B cell (primary cell): ENCODE measurements around the gene LDLRAD1. TPM values are rescaled to one million over a fixed set of nuclear protein-coding genes. Genes with fewer than 3 reads are reported as not detected.

Experiments used
- ATAC-seq: fragments of 200-7000 bp; cut with Tn5 transposase; one replicate; pipeline ENCODE4 v1.10.0; 2021; ENCODE audit warnings: low read depth, mild to moderate bottlenecking, moderate number of reproducible peaks, moderate library complexity
- CTCF ChIA-PET: fragments of 350-600 bp; sonication (Branson Sonifier 250); formaldehyde crosslinking; loops from one replicate; lab custom pipeline; 2021; ENCODE audit warnings: antibody characterized with exemption, inconsistent platforms; lab: Charles Lee
- POLR2A ChIA-PET: fragments of 350-600 bp; sonication (Branson Sonifier 250); formaldehyde crosslinking; loops from one replicate; lab custom pipeline; 2021; ENCODE audit warnings: antibody characterized with exemption; lab: Charles Lee
- DNase-seq: peaks from one replicate; pipeline ENCODE4 v3.0.0; 2013
- H2AFZ ChIP-seq: 2 replicates; pipeline ENCODE4 v1.6.1; 2012; ENCODE audit warnings: mild to moderate bottlenecking, low read depth, low read length; ENCODE audit not compliant: insufficient read depth, poor library complexity, severe bottlenecking
- H3K27ac ChIP-seq, 2 donors: 1 replicate in 1 of 2; 2 replicates in 1 of 2; pipeline ENCODE4 v1.5.1; 2012 to 2013; ENCODE audit warnings: low read length in 2 of 2, mild to moderate bottlenecking in 2 of 2, moderate library complexity in 1 of 2
- H3K27me3 ChIP-seq, 4 experiments: fragments of 200-600 bp in 1 of 4; sonication (generic) in 1 of 4; replicated peaks in 1 of 4; 1 replicate in 2 of 4; 2 replicates in 2 of 4; pipeline versions ENCODE4 v1.6.1 to v1.7.0; 2013 to 2016; ENCODE audit warnings: low read length in 3 of 4, mild to moderate bottlenecking in 2 of 4, mixed read lengths in 1 of 4, moderate library complexity in 1 of 4; ENCODE audit not compliant: insufficient read depth in 4 of 4, control insufficient read depth in 3 of 4; ENCODE audit errors: control extremely low read depth in 1 of 4
- H3K36me3 ChIP-seq, 2 experiments: replicated peaks in 1 of 2; 1 replicate in 1 of 2; 2 replicates in 1 of 2; pipeline versions ENCODE4 v1.6.1 to v1.7.1; 2013; ENCODE audit warnings: low read length in 1 of 2; ENCODE audit not compliant: insufficient read depth in 2 of 2, control insufficient read depth in 1 of 2; ENCODE audit errors: control extremely low read depth in 1 of 2, extremely low read depth in 1 of 2
- H3K4me1 ChIP-seq, 2 donors: fragments of 200-600 bp in 1 of 2; sonication (generic) in 1 of 2; 1 replicate in 1 of 2; 2 replicates in 1 of 2; pipeline versions ENCODE4 v1.5.1 to v1.6.1; 2013 to 2017; ENCODE audit warnings: low read length in 2 of 2; ENCODE audit not compliant: control insufficient read depth in 2 of 2, insufficient read depth in 2 of 2
- H3K4me2 ChIP-seq: replicated peaks from 2 replicates; pipeline ENCODE3; 2012; ENCODE audit warnings: mild to moderate bottlenecking, low read depth, low read length; ENCODE audit not compliant: poor library complexity, severe bottlenecking
- H3K4me3 ChIP-seq, 5 experiments: fragments of 200-600 bp in 1 of 5; sonication (generic) in 1 of 5; 1 replicate in 3 of 5; 2 replicates in 2 of 5; pipeline versions ENCODE4 v1.5.1 to v1.7.0; 2011 to 2016; ENCODE audit warnings: low read length in 4 of 5, mild to moderate bottlenecking in 4 of 5, low read depth in 2 of 5, control low read depth in 1 of 5, moderate library complexity in 1 of 5; ENCODE audit not compliant: insufficient read depth in 1 of 5; ENCODE audit errors: control extremely low read depth in 1 of 5, extremely low read depth in 1 of 5
- H3K79me2 ChIP-seq: fragments of 200-600 bp; sonication (generic); one replicate; pipeline ENCODE4 v1.6.0; 2016; ENCODE audit warnings: low read length; ENCODE audit not compliant: control insufficient read depth, insufficient read depth
- H3K9ac ChIP-seq: fragments of 200-600 bp; sonication (generic); 2 replicates; pipeline ENCODE4 v1.6.1; 2017; ENCODE audit warnings: mild to moderate bottlenecking, low read length, moderate library complexity
- H3K9me3 ChIP-seq, 3 donors: one replicate each; pipeline versions ENCODE4 v1.6.1 to v1.7.1; 2013; ENCODE audit warnings: low read length in 2 of 3; ENCODE audit not compliant: control insufficient read depth in 2 of 3, insufficient read depth in 1 of 3; ENCODE audit errors: control extremely low read depth in 1 of 3
- H4K20me1 ChIP-seq: 2 replicates; pipeline ENCODE4 v1.6.0; 2012; ENCODE audit warnings: mild to moderate bottlenecking, low read length; ENCODE audit not compliant: insufficient read depth, control insufficient read depth, poor library complexity, severe bottlenecking
- H3K27ac Mint-ChIP-seq: one replicate; pipeline ENCODE4 v1.8.0; 2021; ENCODE audit warnings: mixed read lengths
- H3K27me3 Mint-ChIP-seq: one replicate; pipeline ENCODE4 v1.8.0; 2021; ENCODE audit warnings: mixed read lengths
- H3K4me1 Mint-ChIP-seq: one replicate; pipeline ENCODE4 v1.8.0; 2021; ENCODE audit warnings: mixed read lengths
- H3K4me3 Mint-ChIP-seq: one replicate; pipeline ENCODE4 v1.8.0; 2021; ENCODE audit warnings: mixed read lengths
- H3K9me3 Mint-ChIP-seq: one replicate; pipeline ENCODE4 v1.8.0; 2022; ENCODE audit warnings: mixed read lengths; ENCODE audit not compliant: insufficient read depth
- EZH2 ChIP-seq: IDR thresholded peaks from 2 replicates; pipeline ENCODE4 v1.6.1; 2012; ENCODE audit warnings: borderline replicate concordance, low read depth, mild to moderate bottlenecking, moderate library complexity, low read length; ENCODE audit not compliant: insufficient read depth, poor library complexity, severe bottlenecking
- WGBS: methylation state at CpG from one replicate; pipeline ENCODE4 v1.1.5; 2013; ENCODE audit warnings: missing lambda C conversion rate; ENCODE audit not compliant: insufficient coverage; 5-methylcytosine and 5-hydroxymethylcytosine counted together
- intact Hi-C: fragments of 100-400 bp; cut with micrococcal nuclease; formaldehyde crosslinking; loops from one replicate; pipeline ENCODE4 v1.10.0; 2022
- polyA plus RNA-seq: library from polyadenylated mRNA; depleted of rRNA; stranded (reverse); fragments of >200 nt; gene quantifications from 2 replicates; pipeline ENCODE4 v1.2.3, GENCODE V29; 2012
- total RNA-seq, 2 donors: library from RNA; stranded (reverse); fragments of 120-200 nt in 1 of 2; gene quantifications; 1 replicate in 1 of 2; 2 replicates in 1 of 2; pipeline versions ENCODE4 v1.2.3 to v1.2.4, GENCODE V29; 2013 to 2022
- TF ChIP-seq, protein P1 (sequence below): fragments of 200-600 bp; IDR thresholded peaks from one replicate; pipeline ENCODE4 v1.8.0; 2022; ENCODE audit warnings: antibody characterized with exemption, mild to moderate bottlenecking

LDLRAD1 gene
- total and polyA plus RNA-seq, 2 donors (not counting 1 experiment from before 2014, with no cell fraction given) = not detected

DNA sequence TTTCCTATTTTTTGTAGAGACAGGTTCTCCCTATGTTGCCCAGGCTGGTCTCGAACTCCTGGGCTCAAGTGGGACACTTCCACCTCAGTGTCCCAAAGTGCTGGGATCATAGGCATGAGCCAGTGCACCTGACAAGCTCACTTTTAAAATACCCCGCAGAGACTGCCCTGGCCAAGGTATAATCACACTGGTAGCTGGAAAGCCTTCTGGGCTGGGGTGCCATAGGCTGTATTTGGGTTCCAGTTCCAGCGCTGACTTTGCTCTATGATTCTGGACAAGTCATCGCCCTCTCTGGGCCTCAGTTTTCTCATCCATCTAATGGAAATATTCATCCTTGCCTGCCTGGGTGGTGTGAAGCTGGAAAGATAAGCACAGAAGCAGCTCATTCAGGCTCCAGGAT is 10.4 kb downstream of the LDLRAD1 start:
- H4K20me1 ChIP-seq = no peaks in the 10 kb centered on the region
- DNase-seq (no peak), ATAC-seq (no peak)
- H3K9me3 ChIP-seq = peaks cover 0 to 12% (median 0%) of the 10 kb centered on the region in 3 donors
- H3K4me2 ChIP-seq = no peak overlapping the region
- no peaks in the 10 kb centered on the region for H3K4me1 Mint-ChIP-seq
- H3K79me2 ChIP-seq = no peaks in the 10 kb centered on the region
- H3K36me3 ChIP-seq = no peaks in the 10 kb centered on the region
- intact Hi-C loops = no loop called here
- H3K9me3 Mint-ChIP-seq = no peaks in the 10 kb centered on the region
- peaks cover 31% of the 10 kb centered on the region for H3K27me3 Mint-ChIP-seq
- H3K4me3 Mint-ChIP-seq = no peak overlapping the region
- no peak overlapping the region for H3K27ac ChIP-seq
- TF ChIP-seq, protein P1, sequence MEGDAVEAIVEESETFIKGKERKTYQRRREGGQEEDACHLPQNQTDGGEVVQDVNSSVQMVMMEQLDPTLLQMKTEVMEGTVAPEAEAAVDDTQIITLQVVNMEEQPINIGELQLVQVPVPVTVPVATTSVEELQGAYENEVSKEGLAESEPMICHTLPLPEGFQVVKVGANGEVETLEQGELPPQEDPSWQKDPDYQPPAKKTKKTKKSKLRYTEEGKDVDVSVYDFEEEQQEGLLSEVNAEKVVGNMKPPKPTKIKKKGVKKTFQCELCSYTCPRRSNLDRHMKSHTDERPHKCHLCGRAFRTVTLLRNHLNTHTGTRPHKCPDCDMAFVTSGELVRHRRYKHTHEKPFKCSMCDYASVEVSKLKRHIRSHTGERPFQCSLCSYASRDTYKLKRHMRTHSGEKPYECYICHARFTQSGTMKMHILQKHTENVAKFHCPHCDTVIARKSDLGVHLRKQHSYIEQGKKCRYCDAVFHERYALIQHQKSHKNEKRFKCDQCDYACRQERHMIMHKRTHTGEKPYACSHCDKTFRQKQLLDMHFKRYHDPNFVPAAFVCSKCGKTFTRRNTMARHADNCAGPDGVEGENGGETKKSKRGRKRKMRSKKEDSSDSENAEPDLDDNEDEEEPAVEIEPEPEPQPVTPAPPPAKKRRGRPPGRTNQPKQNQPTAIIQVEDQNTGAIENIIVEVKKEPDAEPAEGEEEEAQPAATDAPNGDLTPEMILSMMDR = no peak
- no peak for TF ChIP-seq EZH2
- ChIA-PET POLR2A (no interaction called here), CTCF (no interaction called here)
- no peak overlapping the region for H3K27ac Mint-ChIP-seq
- no peaks in the 10 kb centered on the region for H3K4me1 ChIP-seq
- no peak overlapping the region for H3K4me3 ChIP-seq
- WGBS = 90% methylated on average over 2 of the region's 4 CpGs
- no peak overlapping the region for H2AFZ ChIP-seq
- H3K27me3 ChIP-seq = no peaks in the 10 kb centered on the region
- no peak overlapping the region for H3K9ac ChIP-seq

DNA sequence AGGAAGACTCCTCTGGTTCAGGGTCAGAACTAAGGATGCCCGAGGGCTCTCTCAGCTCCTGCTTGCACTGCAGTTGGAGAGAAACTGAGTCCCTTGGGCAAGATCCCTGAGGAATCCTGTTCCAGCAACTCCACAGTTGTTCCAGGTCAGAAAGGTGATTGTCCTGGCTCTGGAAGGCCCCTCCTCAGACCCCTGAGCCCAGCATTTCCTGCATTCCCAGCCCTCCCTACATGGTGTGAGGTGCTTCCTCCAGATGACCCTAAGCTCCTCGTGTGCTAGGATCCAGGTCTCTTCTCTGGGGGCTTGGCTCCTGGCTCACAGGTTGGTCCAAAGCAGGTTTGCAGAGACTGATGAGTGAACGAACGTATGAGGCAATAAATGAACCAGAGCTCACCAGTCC is 11.5 kb downstream of the LDLRAD1 start:
- Mint-ChIP-seq H3K9me3 (no peaks in the 10 kb centered on the region), H3K27ac (no peak overlapping the region), H3K4me3 (no peak overlapping the region), H3K4me1 (no peaks in the 10 kb centered on the region), H3K27me3 (peaks cover 28% of the 10 kb centered on the region)
- Histone ChIP-seq H3K79me2 (no peaks in the 10 kb centered on the region), H2AFZ (no peak overlapping the region), H3K36me3 (no peaks in the 10 kb centered on the region), H3K9me3 (peaks cover 0 to 12% (median 0%) of the 10 kb centered on the region in 3 donors), H3K27me3 (no peaks in the 10 kb centered on the region), H3K4me1 (no peaks in the 10 kb centered on the region), H3K27ac (no peak overlapping the region), H3K4me3 (no peak overlapping the region), H3K4me2 (no peak overlapping the region), H3K9ac (no peak overlapping the region), H4K20me1 (no peaks in the 10 kb centered on the region)
- ChIA-PET CTCF (no interaction called here), POLR2A (no interaction called here)
- no peak for TF ChIP-seq EZH2
- TF ChIP-seq, protein P1 = no peak
- ATAC-seq = no peak
- intact Hi-C loops = no loop called here
- DNase-seq = no peak
- WGBS = 82% methylated on average over 2 of the region's 4 CpGs
